CD14-positive monocyte (primary cell): Measurements from ENCODE around the gene PTPRD. TPM values are rescaled to one million over a fixed set of nuclear protein-coding genes. Genes with fewer than 3 reads are reported as not detected.

Experiments
- DNase-seq, 3 donors: peaks; one replicate each; pipeline ENCODE4 v3.0.0-alpha.2; 2011 to 2022
- H2AFZ ChIP-seq: 2 replicates; pipeline ENCODE4 v1.6.0; 2012; ENCODE audit warnings: mild to moderate bottlenecking, low read depth, low read length, inconsistent platforms; ENCODE audit not compliant: insufficient read depth, poor library complexity, severe bottlenecking
- H3K27ac ChIP-seq, 2 donors: 1 replicate in 1 of 2; 2 replicates in 1 of 2; pipeline ENCODE4 v1.5.1; 2012 to 2013; ENCODE audit warnings: low read length in 2 of 2, control low read depth in 1 of 2, inconsistent platforms in 1 of 2, low read depth in 1 of 2, mild to moderate bottlenecking in 1 of 2
- H3K27me3 ChIP-seq, 2 donors: one replicate each; pipeline versions ENCODE4 v1.6.0 to v1.6.1; 2011 to 2013; ENCODE audit warnings: low read length in 2 of 2; ENCODE audit not compliant: control insufficient read depth in 2 of 2, insufficient read depth in 2 of 2
- H3K36me3 ChIP-seq, 2 donors: replicated peaks in 1 of 2; 1 replicate in 1 of 2; 2 replicates in 1 of 2; pipeline versions ENCODE4 v1.5.1 to v1.6.1; 2012 to 2013; ENCODE audit warnings: low read length in 2 of 2, control low read depth in 1 of 2, inconsistent platforms in 1 of 2, mild to moderate bottlenecking in 1 of 2; ENCODE audit not compliant: insufficient read depth in 2 of 2, control insufficient read depth in 1 of 2
- H3K4me1 ChIP-seq, 2 donors: 1 replicate in 1 of 2; 2 replicates in 1 of 2; pipeline versions ENCODE4 v1.5.1 to v1.6.1; 2012 to 2013; ENCODE audit warnings: low read length in 2 of 2, control low read depth in 1 of 2, inconsistent platforms in 1 of 2, mild to moderate bottlenecking in 1 of 2, moderate library complexity in 1 of 2; ENCODE audit not compliant: insufficient read depth in 2 of 2, control insufficient read depth in 1 of 2
- H3K4me2 ChIP-seq: replicated peaks from 2 replicates; pipeline ENCODE3; 2012; ENCODE audit warnings: low read length, moderate library complexity, mild to moderate bottlenecking; ENCODE audit not compliant: poor library complexity, severe bottlenecking; ENCODE audit errors: extremely low read depth
- H3K4me3 ChIP-seq, 3 experiments: fragments of 200-600 bp in 1 of 3; sonication (generic) in 1 of 3; replicated peaks in 1 of 3; 1 replicate in 2 of 3; 2 replicates in 1 of 3; pipeline ENCODE4 v1.5.1; 2011 to 2013; ENCODE audit warnings: low read length in 3 of 3, mild to moderate bottlenecking in 3 of 3, control low read depth in 2 of 3, low read depth in 2 of 3, inconsistent platforms in 1 of 3, moderate library complexity in 1 of 3
- H3K79me2 ChIP-seq: 2 replicates; pipeline ENCODE4 v1.6.0; 2012; ENCODE audit warnings: mild to moderate bottlenecking, control low read depth, inconsistent platforms, low read length, moderate library complexity; ENCODE audit not compliant: insufficient read depth
- H3K9ac ChIP-seq: 2 replicates; pipeline ENCODE4 v1.6.0; 2017; ENCODE audit warnings: low read length, mild to moderate bottlenecking; ENCODE audit not compliant: insufficient read depth, poor library complexity, severe bottlenecking
- H3K9me3 ChIP-seq, 2 donors: replicated peaks in 1 of 2; 1 replicate in 1 of 2; 2 replicates in 1 of 2; pipeline versions ENCODE4 v1.5.1 to v1.6.1; 2012 to 2013; ENCODE audit warnings: low read length in 2 of 2, control low read depth in 1 of 2; ENCODE audit not compliant: control insufficient read depth in 1 of 2, insufficient read depth in 1 of 2
- H4K20me1 ChIP-seq: 2 replicates; pipeline ENCODE4 v1.6.0; 2012; ENCODE audit warnings: mild to moderate bottlenecking, low read length, control low read depth, moderate library complexity; ENCODE audit not compliant: insufficient read depth
- H3K27ac Mint-ChIP-seq, 7 donors: one replicate each; pipeline ENCODE4 v1.8.0; 2020; ENCODE audit warnings: mild to moderate bottlenecking in 7 of 7, mixed read lengths in 7 of 7, moderate library complexity in 6 of 7, inconsistent platforms in 2 of 7
- H3K27me3 Mint-ChIP-seq, 3 donors: one replicate each; pipeline ENCODE4 v1.8.0; 2021 to 2022; ENCODE audit warnings: low read depth in 3 of 3, mild to moderate bottlenecking in 3 of 3, mixed read lengths in 3 of 3, moderate library complexity in 3 of 3, inconsistent platforms in 1 of 3
- H3K36me3 Mint-ChIP-seq, 2 donors: one replicate each; pipeline ENCODE4 v1.8.0; 2020; ENCODE audit warnings: mixed read lengths in 2 of 2, inconsistent platforms in 1 of 2, mild to moderate bottlenecking in 1 of 2
- H3K4me1 Mint-ChIP-seq: one replicate; pipeline ENCODE4 v1.8.0; 2020; ENCODE audit warnings: mild to moderate bottlenecking, mixed read lengths
- H3K4me3 Mint-ChIP-seq, 2 donors: one replicate each; pipeline ENCODE4 v1.8.0; 2020; ENCODE audit warnings: mild to moderate bottlenecking in 2 of 2, mixed read lengths in 2 of 2, moderate library complexity in 1 of 2
- H3K9me3 Mint-ChIP-seq, 7 donors: one replicate each; pipeline ENCODE4 v1.8.0; 2020 to 2022; ENCODE audit warnings: mixed read lengths in 7 of 7, mild to moderate bottlenecking in 6 of 7, moderate library complexity in 6 of 7, inconsistent platforms in 2 of 7
- WGBS: methylation state at CpG from one replicate; pipeline ENCODE4 v1.1.5; 2013; ENCODE audit warnings: missing lambda C conversion rate; ENCODE audit not compliant: insufficient coverage; 5-methylcytosine and 5-hydroxymethylcytosine counted together
- intact Hi-C, 2 donors: fragments of 100-400 bp; cut with micrococcal nuclease; formaldehyde crosslinking; loops; one replicate each; pipeline versions ENCODE4 v1.15.0 to v1.15.1; 2023
- polyA plus RNA-seq, 3 donors: library from polyadenylated mRNA; depleted of rRNA in 1 of 3; unstranded in 2 of 3; stranded (reverse) in 1 of 3; fragments of 300-500 nt in 2 of 3; fragments of >200 nt in 1 of 3; fragmentation: Illumina TruSeq in 2 of 3; gene quantifications; 1 replicate in 2 of 3; 2 replicates in 1 of 3; pipeline ENCODE4 v1.2.3, GENCODE V29; 2012 to 2021
- TF ChIP-seq, protein P1 (sequence below): fragments of 200-600 bp; IDR thresholded peaks from one replicate; pipeline ENCODE4 v1.8.0; 2022; ENCODE audit warnings: antibody characterized with exemption, mild to moderate bottlenecking

The PTPRD gene
- polyA plus RNA-seq, 3 donors, result not detected

DNA sequence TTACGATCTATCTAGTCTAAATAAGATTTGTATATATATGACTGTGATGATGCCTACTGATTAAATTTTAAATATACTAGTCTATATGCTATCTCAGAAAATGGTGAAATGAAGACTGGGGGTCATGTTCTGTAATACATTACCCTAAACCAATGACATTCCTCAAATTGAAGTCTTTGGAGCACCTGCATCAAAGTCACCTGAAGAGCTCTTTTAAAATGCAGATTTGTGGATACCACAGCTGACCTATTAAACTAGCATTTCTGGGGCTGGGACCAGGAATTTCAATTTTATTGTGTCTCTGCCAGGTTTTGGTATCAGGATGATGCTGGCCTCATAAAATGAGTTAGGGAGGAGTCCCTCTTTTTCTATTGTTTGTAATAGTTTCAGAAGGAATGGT is 2181.3 kb downstream of the PTPRD start:
- Histone ChIP-seq H3K27ac (no peak overlapping the region), H3K9me3 (no peaks in the 10 kb centered on the region), H3K79me2 (no peaks in the 10 kb centered on the region), H3K27me3 (no peaks in the 10 kb centered on the region), H3K36me3 (no peaks in the 10 kb centered on the region), H3K4me1 (no peaks in the 10 kb centered on the region), H3K9ac (no peak overlapping the region), H2AFZ (no peak overlapping the region), H3K4me2 (no peak overlapping the region), H4K20me1 (no peaks in the 10 kb centered on the region), H3K4me3 (no peak overlapping the region)
- TF ChIP-seq, protein P1, sequence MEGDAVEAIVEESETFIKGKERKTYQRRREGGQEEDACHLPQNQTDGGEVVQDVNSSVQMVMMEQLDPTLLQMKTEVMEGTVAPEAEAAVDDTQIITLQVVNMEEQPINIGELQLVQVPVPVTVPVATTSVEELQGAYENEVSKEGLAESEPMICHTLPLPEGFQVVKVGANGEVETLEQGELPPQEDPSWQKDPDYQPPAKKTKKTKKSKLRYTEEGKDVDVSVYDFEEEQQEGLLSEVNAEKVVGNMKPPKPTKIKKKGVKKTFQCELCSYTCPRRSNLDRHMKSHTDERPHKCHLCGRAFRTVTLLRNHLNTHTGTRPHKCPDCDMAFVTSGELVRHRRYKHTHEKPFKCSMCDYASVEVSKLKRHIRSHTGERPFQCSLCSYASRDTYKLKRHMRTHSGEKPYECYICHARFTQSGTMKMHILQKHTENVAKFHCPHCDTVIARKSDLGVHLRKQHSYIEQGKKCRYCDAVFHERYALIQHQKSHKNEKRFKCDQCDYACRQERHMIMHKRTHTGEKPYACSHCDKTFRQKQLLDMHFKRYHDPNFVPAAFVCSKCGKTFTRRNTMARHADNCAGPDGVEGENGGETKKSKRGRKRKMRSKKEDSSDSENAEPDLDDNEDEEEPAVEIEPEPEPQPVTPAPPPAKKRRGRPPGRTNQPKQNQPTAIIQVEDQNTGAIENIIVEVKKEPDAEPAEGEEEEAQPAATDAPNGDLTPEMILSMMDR, result no peak
- WGBS, result no CpG with 5 or more reads among the region's 1 CpG
- no peak for DNase-seq
- Mint-ChIP-seq H3K36me3 (no peaks in the 10 kb centered on the region), H3K4me3 (no peak overlapping the region), H3K27ac (no peak overlapping the region), H3K9me3 (peaks cover 0 to 2% (median 0%) of the 10 kb centered on the region in 7 donors), H3K27me3 (peaks cover 0 to 2% (median 0%) of the 10 kb centered on the region in 3 donors), H3K4me1 (no peaks in the 10 kb centered on the region)
- intact Hi-C loops, result no loop called here

DNA sequence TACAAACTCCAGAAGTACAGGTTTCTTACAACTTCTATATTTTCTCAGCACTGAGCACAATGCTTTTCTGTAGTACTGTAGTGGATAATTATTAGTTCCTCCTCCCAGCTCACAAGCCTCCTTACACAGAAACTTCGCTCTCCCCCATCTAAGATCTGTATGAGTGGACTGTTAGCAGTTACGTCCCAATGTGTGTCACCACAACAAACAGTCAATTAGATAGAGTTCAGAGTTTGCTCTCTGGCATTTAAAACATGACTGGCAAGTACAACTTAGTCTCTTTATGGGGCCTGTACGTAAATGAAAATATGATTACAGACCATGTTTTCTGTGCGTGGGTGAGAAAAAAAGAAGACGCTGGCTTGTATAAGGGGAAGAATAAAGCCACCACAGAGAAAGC is 2181.9 kb downstream of the PTPRD start:
- no peaks in the 10 kb centered on the region for H3K4me1 ChIP-seq

More for the DNA sequence above, 2181.9 kb downstream of the PTPRD start:
- Histone ChIP-seq H3K4me2 (no peak overlapping the region), H3K36me3 (no peaks in the 10 kb centered on the region), H3K79me2 (no peaks in the 10 kb centered on the region), H3K27ac (no peak overlapping the region), H3K27me3 (no peaks in the 10 kb centered on the region), H3K9ac (no peak overlapping the region), H3K9me3 (no peaks in the 10 kb centered on the region), H2AFZ (no peak overlapping the region), H3K4me3 (no peak overlapping the region), H4K20me1 (no peaks in the 10 kb centered on the region)
- Mint-ChIP-seq H3K36me3 (no peaks in the 10 kb centered on the region), H3K27ac (no peak overlapping the region), H3K27me3 (peaks cover 0 to 2% (median 0%) of the 10 kb centered on the region in 3 donors), H3K4me1 (no peaks in the 10 kb centered on the region), H3K9me3 (peaks cover 0 to 2% (median 0%) of the 10 kb centered on the region in 7 donors), H3K4me3 (no peak overlapping the region)
- no peak for DNase-seq
- TF ChIP-seq, protein P1, result no peak
- intact Hi-C loops, result no loop called here
- WGBS, result no CpG with 5 or more reads among the region's 5 CpGs
